ENCODE results near the gene TAF1C.
"Not testable (repeated sequence)": the region's sequence is repeated elsewhere in the genome, so short reads cannot be mapped to it uniquely, and the experiment has no call there.

TAF1C gene, protein sequence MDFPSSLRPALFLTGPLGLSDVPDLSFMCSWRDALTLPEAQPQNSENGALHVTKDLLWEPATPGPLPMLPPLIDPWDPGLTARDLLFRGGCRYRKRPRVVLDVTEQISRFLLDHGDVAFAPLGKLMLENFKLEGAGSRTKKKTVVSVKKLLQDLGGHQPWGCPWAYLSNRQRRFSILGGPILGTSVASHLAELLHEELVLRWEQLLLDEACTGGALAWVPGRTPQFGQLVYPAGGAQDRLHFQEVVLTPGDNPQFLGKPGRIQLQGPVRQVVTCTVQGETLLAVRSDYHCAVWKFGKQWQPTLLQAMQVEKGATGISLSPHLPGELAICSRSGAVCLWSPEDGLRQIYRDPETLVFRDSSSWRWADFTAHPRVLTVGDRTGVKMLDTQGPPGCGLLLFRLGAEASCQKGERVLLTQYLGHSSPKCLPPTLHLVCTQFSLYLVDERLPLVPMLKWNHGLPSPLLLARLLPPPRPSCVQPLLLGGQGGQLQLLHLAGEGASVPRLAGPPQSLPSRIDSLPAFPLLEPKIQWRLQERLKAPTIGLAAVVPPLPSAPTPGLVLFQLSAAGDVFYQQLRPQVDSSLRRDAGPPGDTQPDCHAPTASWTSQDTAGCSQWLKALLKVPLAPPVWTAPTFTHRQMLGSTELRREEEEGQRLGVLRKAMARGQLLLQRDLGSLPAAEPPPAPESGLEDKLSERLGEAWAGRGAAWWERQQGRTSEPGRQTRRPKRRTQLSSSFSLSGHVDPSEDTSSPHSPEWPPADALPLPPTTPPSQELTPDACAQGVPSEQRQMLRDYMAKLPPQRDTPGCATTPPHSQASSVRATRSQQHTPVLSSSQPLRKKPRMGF

GRCh38 chr16:84186685-84187437 is at the start of gene TAF1C:
TSS of gene TAF1C (minus strand) at chr16:84187057. CDS start at chr16:84184988, 2,069 bp downstream.
- DNase-seq, result peak; percentile 95

DNA sequence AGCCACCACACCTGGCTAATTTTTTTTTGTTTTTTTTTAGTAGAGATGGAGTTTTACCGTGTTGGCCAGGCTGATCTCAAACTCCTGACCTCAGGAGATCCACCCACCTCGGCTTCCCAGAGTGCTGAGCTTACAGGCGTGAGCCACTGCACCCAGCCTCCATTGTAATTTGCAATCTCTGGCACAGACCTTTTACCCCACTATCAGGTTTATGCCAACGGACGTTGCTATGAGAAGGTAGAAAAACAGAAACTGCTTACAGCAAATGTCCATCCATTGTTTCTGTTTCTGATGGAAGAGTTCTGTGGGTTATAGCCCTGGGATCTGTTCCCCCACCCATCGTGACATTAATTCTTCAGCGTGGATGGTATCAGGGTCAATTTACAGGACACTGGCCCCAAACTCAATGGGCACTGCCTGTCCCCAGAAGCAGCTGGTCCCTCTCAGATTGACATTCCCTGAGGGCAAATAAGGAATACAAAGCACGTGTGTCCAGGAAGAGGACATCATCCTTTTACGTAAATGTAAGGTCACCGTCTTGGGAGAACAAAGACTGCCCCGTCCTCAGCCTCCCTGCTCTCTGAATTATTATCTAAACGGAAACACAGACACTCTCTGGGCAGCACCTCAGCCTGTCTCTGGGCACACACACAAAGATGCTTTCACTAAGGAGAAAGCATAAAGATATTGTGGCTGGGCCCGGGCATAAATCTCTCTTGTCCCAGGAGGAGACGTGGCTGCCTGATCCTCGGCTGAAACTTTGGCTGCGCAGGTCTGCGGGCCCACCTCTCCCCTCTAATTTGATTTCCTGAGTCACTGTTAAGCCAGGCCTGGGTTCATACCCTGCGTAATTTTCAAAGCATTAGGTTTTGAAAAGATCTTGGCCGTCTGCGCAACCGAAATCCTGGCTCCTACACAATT is 47.7 kb upstream of the TAF1C start:
- DNase-seq, result no peak

GRCh38 chr16:84233748-84234147 is 46.9 kb upstream of the TAF1C start:
- no peak for DNase-seq

- DNase-seq, result no peak
These were observed 46.1 kb upstream of the TAF1C start for GRCh38 chr16:84232969-84233368.

GRCh38 chr16:84232060-84232459 is 45.2 kb upstream of the TAF1C start:
- DNase-seq, result no peak

DNA sequence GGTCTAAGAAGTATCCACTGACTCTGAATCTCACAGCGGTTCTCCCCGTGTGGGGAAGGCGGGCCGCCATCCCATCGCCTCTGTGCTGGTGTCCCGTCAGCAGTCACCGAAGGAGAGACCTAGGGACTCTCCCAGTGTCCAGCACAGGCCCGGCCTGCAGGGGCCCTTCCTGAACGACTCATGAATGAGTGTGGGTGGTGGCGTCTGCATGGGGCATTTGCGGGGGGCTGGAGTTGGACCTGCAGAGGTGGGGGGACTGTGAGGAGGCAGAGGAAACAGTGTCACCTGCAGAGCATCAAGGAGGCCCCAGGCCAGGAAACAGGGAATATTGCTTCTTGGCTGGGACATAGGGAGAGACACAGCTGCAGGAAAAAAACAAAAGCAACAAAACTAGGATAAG is 42.6 kb upstream of the TAF1C start:
- DNase-seq, result no peak

DNA sequence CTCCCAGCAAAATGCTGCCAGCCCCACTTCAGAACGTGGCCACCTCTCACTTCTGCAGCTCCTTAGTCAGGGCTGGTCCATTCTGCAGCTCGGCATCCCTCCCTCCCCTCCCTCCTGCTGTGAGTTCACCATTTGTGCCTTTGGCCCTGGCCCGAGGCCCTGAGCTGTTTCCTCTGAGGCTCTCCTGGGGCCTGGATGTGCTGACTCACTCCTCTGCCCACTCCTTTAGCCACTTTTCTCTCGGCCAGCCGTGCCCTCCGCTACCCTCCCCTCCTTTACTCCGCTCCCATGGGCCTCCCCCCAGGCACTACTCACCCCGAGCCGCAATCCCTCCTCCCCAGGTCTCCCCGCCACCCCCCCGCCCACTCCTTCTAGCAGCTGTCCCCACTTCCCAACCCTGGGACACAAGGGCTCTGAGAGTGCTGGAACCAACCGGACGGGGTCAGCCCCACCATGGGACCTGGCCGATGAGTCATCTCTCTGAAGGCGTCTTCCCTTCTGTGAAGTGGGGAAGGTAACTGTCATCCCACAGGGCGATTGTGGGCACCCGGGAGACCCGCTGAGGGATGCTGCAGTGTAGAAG is 41.5 kb upstream of the TAF1C start:
- DNase-seq, result no peak

- DNase-seq, result no peak
These were observed 40.7 kb upstream of the TAF1C start for GRCh38 chr16:84227548-84227947.

DNA sequence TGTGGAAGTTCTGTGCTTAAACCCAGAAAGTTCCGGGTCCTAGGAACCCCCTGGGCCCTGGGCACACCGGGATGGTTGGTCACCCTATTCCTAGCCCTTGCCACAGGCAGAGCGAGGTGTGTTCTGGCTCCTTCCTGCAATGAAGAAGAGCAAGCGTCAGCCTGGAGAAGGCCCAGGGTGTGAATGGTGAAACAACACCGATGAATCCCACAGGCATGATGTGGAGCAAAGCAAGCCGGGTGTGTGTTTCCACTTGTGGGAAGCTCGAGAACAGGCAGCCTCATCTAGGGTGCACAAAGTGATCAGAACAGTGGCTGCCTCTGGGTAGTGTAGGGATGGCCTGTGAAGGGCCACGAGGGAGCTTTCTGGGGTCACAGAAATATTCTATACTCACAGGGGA is 39.2 kb upstream of the TAF1C start:
- no peak for DNase-seq

GRCh38 chr16:84225571-84225970 is 38.7 kb upstream of the TAF1C start:
- no peak for DNase-seq

DNA sequence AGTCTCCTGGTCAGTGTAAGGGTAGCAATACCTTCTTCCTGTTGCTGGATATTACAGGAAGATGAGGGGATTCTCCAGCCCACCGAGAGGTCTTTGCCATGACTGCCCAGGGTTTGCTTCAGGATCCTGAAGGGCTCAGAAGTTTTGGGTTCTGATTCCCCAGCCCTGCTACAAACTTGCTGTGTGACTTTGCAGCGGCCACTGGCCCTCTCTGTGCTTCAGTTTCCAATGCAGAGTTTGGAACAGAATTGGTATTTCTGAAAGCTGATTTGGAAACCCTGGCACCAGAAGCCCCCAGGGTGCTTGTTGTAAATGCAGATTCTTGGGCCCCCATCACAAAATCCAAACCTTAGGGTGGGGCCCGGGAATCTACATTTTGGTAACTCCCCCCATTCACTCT is 38.3 kb upstream of the TAF1C start:
- DNase-seq, result no peak

DNA sequence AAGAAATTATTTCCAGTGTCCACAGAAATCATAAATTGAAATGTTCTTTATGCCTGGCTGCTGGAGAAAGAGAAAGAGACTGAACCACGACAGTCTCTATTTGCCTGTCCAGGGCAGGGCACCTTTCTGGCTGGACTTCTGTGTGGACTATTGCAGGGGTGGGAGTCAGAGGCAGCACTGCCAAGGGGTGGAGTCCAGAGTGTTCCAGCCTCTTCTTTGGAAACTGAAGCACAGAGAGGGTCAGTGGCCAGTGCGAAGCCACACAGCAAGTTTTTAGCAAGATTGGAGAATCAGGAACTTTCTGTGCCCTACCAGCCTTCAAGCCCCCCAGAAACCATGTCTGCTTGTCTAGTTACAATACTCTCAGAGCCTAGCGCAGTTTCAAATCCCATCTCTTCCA is 37.7 kb upstream of the TAF1C start:
- no peak for DNase-seq

DNA sequence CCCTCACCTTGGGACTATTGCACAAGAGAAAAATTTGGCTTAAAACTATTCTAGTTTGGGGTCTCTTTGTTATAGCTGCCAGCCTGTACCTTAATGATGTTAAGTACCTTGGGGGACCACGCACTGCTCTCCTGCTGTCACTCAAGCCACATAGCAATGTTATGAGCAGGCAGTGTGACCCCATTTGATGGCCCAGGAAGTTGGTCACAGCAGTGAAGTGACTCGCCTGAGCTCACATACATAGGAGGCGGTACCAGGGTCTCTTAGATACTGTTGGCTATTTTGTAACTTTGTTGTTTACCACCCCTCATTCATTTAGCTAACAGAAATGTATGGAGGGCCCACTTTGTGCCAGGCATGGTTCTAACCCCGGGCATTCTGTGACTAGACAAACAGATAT is 36.6 kb upstream of the TAF1C start:
- DNase-seq, result no peak

GRCh38 chr16:84220851-84221250 is 34.0 kb upstream of the TAF1C start:
- DNase-seq, result no peak

DNA sequence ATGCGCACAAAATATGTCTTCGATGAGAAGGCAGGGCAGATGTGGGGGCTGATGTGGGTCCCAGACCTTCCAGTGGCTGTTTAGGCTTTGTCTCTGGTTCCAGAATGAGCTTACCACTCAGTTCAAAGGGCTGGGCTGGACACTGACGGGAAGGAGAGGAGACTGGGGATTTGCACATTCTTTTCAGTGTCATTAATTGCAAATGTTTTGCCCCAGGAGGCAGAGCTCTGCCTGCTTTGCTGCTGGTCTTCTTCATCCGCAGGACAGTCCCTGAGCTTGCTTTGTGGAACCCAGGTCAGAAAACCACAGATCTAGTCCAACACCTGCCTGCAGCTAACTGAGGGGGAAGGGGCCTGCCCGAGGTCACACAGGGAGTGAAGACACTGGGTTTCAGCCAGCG is 32.1 kb upstream of the TAF1C start:
- DNase-seq, result no peak

DNA sequence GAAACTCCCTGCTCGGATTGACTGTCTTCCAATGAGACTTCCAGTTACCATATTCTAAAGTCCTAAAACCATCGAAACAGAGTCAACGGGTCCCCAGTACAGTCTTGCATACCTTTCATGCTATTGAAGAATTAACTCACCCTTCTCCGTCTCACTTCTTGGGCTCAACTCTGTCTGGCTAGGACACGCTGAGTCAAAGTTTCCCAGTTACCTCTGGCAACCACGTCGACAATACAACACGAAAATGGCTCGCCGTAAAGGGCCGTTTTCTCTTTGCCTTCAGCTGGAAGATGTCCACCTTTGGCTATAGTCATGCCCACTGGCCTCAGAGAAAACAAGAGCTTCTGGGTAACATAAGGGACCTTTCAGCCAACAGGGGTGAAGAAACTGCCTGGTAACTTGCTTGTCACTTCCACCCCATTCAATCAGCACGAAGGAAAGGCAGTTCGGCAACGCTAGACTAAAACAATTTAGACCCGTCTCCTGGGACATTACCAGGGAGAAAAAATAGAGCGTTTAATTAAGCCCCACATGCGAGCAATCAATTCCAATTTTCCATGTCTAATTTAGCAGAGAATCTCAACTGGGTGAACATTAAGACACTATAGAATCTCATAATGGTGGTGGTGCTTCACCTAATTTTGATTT is 31.4 kb upstream of the TAF1C start:
- no peak for DNase-seq

DNA sequence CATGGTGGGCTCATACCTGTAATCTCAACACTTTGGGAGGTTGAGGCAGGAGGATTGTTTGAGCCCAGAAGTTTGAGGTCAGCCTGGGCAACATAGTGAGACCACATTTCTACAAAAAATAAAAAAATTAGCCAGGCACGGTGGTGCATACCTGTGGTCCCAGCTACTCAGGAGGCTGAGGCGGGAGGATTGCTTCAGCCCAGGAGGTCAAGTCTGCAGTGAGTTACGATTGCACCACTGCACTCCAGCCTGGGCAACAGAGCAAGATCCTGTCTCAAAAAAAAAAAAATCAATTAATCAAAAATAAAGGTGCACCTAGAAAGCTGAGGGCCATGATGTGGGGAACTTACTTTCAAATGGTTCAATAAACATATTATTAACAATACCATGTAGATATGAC is 29.3 kb upstream of the TAF1C start:
- not testable (repeated sequence) for DNase-seq

DNA sequence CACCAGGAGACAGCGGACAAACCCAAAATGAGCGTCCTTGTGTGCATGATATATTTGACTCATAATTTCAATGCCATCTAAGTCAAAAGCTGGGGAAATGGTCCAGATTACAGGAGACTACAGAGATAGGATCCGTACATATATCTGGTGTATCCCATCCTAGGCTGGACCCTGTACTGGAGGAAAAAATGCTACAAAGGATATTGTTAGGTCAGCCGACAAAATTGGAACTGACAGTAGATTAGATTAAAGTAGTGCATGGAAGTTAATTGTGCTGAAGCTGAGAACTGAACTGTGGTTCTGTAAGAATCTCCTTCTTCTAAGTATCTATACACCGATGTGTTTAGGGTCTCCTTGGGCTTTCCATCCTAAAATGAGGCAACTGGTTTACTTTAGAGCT is 28.7 kb upstream of the TAF1C start:
- no peak for DNase-seq

DNA sequence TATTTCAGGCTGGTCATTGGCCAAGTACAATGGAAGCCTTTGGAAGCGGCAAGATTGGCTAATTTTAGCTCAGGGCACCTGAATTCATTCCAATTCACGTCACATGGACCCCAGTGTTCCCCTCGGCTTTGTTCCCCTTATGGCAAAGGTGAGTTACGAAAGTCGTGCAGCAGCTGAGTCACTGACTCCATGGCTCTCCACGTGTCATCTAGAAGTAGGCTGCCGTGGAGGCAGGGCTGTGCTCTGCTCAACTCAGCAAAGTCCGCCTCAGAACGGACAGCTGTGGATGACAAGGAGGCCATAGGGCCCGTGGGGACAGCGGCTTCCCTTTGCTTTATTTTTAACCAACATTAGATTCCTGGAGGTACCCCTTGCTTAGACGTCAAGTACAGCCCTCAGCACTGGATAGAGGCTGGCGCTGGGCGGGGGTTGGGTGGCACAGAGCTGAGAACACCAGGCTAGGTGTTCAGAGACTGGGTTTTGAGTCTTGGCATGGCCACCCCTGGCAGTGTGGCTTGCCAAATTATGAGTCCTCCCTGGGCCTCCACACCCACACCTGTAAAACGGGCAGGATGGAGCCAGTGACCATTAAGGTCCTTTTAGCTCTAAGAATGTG is 27.7 kb upstream of the TAF1C start:
- no peak for DNase-seq

GRCh38 chr16:84212631-84213030 is 25.8 kb upstream of the TAF1C start:
- no peak for DNase-seq

- no peak for DNase-seq
These were observed 25.3 kb upstream of the TAF1C start for GRCh38 chr16:84212154-84212553.

All from stimulated activated CD8-positive, alpha-beta memory T cell treated with anti-CD3 and anti-CD28 coated beads, Interleukin-4, amount 100 ng/mL, for 48 hours (primary cell).